ENCODE results near the gene COA1. TPM values are rescaled to one million over a fixed set of nuclear protein-coding genes. Genes with fewer than 3 reads are reported as not detected.

COA1 gene
- total and polyA plus RNA-seq, 9 donors = 33.2 to 67.7 (median 51.7) TPM

- TF ChIP-seq, protein P1, sequence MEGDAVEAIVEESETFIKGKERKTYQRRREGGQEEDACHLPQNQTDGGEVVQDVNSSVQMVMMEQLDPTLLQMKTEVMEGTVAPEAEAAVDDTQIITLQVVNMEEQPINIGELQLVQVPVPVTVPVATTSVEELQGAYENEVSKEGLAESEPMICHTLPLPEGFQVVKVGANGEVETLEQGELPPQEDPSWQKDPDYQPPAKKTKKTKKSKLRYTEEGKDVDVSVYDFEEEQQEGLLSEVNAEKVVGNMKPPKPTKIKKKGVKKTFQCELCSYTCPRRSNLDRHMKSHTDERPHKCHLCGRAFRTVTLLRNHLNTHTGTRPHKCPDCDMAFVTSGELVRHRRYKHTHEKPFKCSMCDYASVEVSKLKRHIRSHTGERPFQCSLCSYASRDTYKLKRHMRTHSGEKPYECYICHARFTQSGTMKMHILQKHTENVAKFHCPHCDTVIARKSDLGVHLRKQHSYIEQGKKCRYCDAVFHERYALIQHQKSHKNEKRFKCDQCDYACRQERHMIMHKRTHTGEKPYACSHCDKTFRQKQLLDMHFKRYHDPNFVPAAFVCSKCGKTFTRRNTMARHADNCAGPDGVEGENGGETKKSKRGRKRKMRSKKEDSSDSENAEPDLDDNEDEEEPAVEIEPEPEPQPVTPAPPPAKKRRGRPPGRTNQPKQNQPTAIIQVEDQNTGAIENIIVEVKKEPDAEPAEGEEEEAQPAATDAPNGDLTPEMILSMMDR (IDR thresholded peaks at IDR 0.05) = no peak
- TF ChIP-seq EP300 (IDR thresholded peaks at IDR 0.05) (no peak), POLR2A (IDR thresholded peaks at IDR 0.05) (no peak)
- Histone ChIP-seq H3K27ac (no peak overlapping the region), H3K4me3 (no peak overlapping the region), H3K9me3 (no peaks in the 10 kb centered on the region), H3K4me1 (ENCODE audit: insufficient read depth) (peaks cover 4% of the 10 kb centered on the region), H3K36me3 (no peaks in the 10 kb centered on the region), H3K27me3 (no peaks in the 10 kb centered on the region)
- WGBS, 3 donors = 30 to 45% (median 35%) methylated on average over 5 of the region's 5 CpGs
- intact Hi-C loops (cut with DNase I) = no loop called here
- no peak for DNase-seq
Observed at GRCh38 chr7:43621729-43622448, 107.4 kb downstream of the COA1 start.

GRCh38 chr7:43619213-43620012 is 109.9 kb downstream of the COA1 start:
- H3K27ac ChIP-seq = no peak overlapping the region
- no peaks in the 10 kb centered on the region for H3K36me3 ChIP-seq
- no peak for DNase-seq
- 86 to 89% (median 88%) methylated on average over 4 of the region's 4 CpGs for WGBS, 3 donors
- intact Hi-C loops (cut with DNase I) = no loop called here
- no peak for TF ChIP-seq POLR2A (IDR thresholded peaks at IDR 0.05)
- TF ChIP-seq EP300 (IDR thresholded peaks at IDR 0.05) = no peak
- TF ChIP-seq, protein P1 (IDR thresholded peaks at IDR 0.05) = no peak
- H3K4me3 ChIP-seq = no peak overlapping the region
- H3K9me3 ChIP-seq = no peaks in the 10 kb centered on the region
- peaks cover 4% of the 10 kb centered on the region for H3K4me1 ChIP-seq (ENCODE audit: insufficient read depth)
- no peaks in the 10 kb centered on the region for H3K27me3 ChIP-seq

- intact Hi-C loops (cut with DNase I) = no loop called here
- DNase-seq = no peak
- no peak overlapping the region for H3K4me3 ChIP-seq
- no peaks in the 10 kb centered on the region for H3K36me3 ChIP-seq
- H3K4me1 ChIP-seq (ENCODE audit: insufficient read depth) = peaks cover 4% of the 10 kb centered on the region
- H3K27me3 ChIP-seq = no peaks in the 10 kb centered on the region
- H3K9me3 ChIP-seq = no peaks in the 10 kb centered on the region
- 60 to 77% (median 74%) methylated on average over 4 of the region's 4 CpGs for WGBS, 3 donors
- no peak for TF ChIP-seq EP300 (IDR thresholded peaks at IDR 0.05)
- H3K27ac ChIP-seq = no peak overlapping the region
Observed at GRCh38 chr7:43618073-43618472, 111.2 kb downstream of the COA1 start.

DNA sequence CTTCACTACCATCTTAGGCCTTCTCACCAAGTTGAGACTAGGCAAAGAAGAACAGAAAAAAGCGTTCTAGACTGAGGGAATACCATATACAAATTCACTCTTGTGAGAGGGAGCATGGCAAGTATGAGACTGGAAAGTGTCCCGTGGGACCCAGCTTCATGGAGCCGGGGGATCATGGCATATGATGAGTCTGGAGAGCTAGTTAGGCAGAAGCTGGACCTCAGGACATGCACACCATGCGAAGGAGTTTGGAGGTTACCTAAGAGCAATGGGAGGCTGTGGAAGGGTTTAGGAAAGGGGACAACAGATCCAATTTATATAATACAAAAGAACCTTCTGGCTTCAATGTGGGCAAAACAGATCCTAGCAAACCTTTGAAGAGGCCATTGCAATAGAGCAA is 112.3 kb downstream of the COA1 start:
- WGBS, 3 donors = 95 to 99% (median 97%) methylated on average over 4 of the region's 4 CpGs
- Histone ChIP-seq H3K4me3 (no peak overlapping the region), H3K27ac (no peak overlapping the region), H3K9me3 (no peaks in the 10 kb centered on the region), H3K36me3 (no peaks in the 10 kb centered on the region), H3K27me3 (no peaks in the 10 kb centered on the region), H3K4me1 (ENCODE audit: insufficient read depth) (peaks cover 4% of the 10 kb centered on the region)
- no peak for DNase-seq
- TF ChIP-seq, protein P1 (IDR thresholded peaks at IDR 0.05) = no peak
- TF ChIP-seq POLR2A (IDR thresholded peaks at IDR 0.05) (no peak), EP300 (IDR thresholded peaks at IDR 0.05) (no peak)
- intact Hi-C loops (cut with DNase I) = no loop called here

Measured in ovary (tissue), 9 donors.